ENCODE data around the gene ING3. TPM values are rescaled to one million over a fixed set of nuclear protein-coding genes. Genes with fewer than 3 reads are reported as not detected.

Gene ING3
- total and polyA plus RNA-seq, 2 donors (not counting 3 experiments of a cell fraction or from before 2014, with no cell fraction given), result 8.7 to 19.6 TPM

DNA sequence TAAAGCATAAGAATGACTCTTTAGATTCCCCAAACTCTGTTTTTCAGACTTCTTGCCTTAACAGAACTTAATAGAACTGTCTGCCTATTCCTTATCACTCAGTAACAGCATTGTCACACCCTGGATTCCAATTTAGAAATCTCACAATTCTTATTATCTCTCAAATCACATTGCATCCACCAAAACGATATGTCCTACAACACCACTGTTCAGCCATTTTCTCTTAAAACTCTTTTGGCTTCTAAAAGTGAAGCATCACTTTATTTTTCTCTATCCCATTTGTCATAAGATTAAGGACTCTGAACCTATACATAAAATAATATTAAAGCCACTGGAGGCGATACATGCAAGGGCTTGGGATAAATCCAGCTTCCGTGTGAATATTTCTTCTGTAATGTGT lies 36.7 kb downstream of the ING3 start:
- Histone ChIP-seq H3K4me1 (ENCODE audit: control insufficient read depth, extremely low read depth, insufficient read depth, low read length) (peaks cover 10% of the 10 kb centered on the region), H3K27ac (ENCODE audit: insufficient read depth, low read depth, low read length) (no peak overlapping the region), H3K9ac (replicated peaks; ENCODE audit: extremely low read depth, insufficient read depth, low read length) (no peak overlapping the region), H3K79me2 (ENCODE audit: control insufficient read depth, insufficient read depth, low read length) (no peaks in the 10 kb centered on the region), H2AFZ (ENCODE audit: low read depth, low read length) (no peak overlapping the region), H3K27me3 (ENCODE audit: control insufficient read depth in 2 of 2, insufficient read depth in 2 of 2, low read length in 2 of 2) (peaks cover 0 to 9% of the 10 kb centered on the region in 2 experiments), H3K4me3 (replicated peaks in 1 of 3; ENCODE audit: insufficient read depth in 1 of 3, low read depth in 1 of 3, low read length in 3 of 3) (no peak overlapping the region), H4K20me1 (replicated peaks; ENCODE audit: control insufficient read depth, extremely low read depth, insufficient read depth, low read length) (no peaks in the 10 kb centered on the region), H3K9me1 (replicated peaks; ENCODE audit: control insufficient read depth, extremely low read depth, insufficient read depth, low read length) (no peaks in the 10 kb centered on the region), H3K4me2 (ENCODE audit: insufficient read depth, low read length) (no peak overlapping the region), H3K36me3 (ENCODE audit: control insufficient read depth in 2 of 2, extremely low read depth in 1 of 2, insufficient read depth in 2 of 2, low read length in 2 of 2) (no peaks in the 10 kb centered on the region), H3K9me3 (replicated peaks; ENCODE audit: control insufficient read depth, insufficient read depth, low read length) (no peaks in the 10 kb centered on the region)
- FAIRE-seq (no peak), DNase-seq (ENCODE audit: low read depth, low spot score) (no peak)
- dilution Hi-C loops (cut with MboI; ENCODE audit: extremely low pct_ligation_motif_present, low sequenced_read_pairs), result loop anchor here (25.0 kb wide), 1 partner anchor 100 kb away; no protein-coding TSS in a partner anchor
- TF ChIP-seq, protein P1, sequence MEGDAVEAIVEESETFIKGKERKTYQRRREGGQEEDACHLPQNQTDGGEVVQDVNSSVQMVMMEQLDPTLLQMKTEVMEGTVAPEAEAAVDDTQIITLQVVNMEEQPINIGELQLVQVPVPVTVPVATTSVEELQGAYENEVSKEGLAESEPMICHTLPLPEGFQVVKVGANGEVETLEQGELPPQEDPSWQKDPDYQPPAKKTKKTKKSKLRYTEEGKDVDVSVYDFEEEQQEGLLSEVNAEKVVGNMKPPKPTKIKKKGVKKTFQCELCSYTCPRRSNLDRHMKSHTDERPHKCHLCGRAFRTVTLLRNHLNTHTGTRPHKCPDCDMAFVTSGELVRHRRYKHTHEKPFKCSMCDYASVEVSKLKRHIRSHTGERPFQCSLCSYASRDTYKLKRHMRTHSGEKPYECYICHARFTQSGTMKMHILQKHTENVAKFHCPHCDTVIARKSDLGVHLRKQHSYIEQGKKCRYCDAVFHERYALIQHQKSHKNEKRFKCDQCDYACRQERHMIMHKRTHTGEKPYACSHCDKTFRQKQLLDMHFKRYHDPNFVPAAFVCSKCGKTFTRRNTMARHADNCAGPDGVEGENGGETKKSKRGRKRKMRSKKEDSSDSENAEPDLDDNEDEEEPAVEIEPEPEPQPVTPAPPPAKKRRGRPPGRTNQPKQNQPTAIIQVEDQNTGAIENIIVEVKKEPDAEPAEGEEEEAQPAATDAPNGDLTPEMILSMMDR (IDR thresholded peaks at IDR 0.05; ENCODE audit: extremely low read depth in 1 of 2, insufficient read depth in 1 of 2, low read depth in 1 of 2, low read length in 2 of 2), result no peak
- TF ChIP-seq GATA2 (IDR thresholded peaks at IDR 0.05; ENCODE audit: insufficient read depth, insufficient read length, low read depth, low read length), result no peak
- TF ChIP-seq MAX (IDR thresholded peaks at IDR 0.05; ENCODE audit: insufficient read depth, insufficient read length), result no peak
- TF ChIP-seq EZH2 (IDR thresholded peaks at IDR 0.05; ENCODE audit: borderline replicate concordance, low read depth, low read length, severe bottlenecking), result no peak
- intact Hi-C loops (cut with micrococcal nuclease), result loop anchor here (1.0 to 5.0 kb wide), 5 partner anchors 36 to 560 kb away; no protein-coding TSS in a partner anchor
- no TSS peak for BruUV-seq (replicated peaks)
- ChIA-PET POLR2A (no interaction called here), CTCF (interaction anchor here (0.8 to 8.4 kb wide), 28 partner anchors 9 to 1007 kb away, joined by 3 to 156 read pairs (median 5); partner anchors contain the start of genes ING3 and TSPAN12)
